KG1 (cell line): ENCODE results near the gene ELF5.

Experiments
- DNase-seq: peaks from one replicate; lab custom pipeline; 2025; lab: John Stamatoyannopoulos, UW

The ELF5 gene

DNA sequence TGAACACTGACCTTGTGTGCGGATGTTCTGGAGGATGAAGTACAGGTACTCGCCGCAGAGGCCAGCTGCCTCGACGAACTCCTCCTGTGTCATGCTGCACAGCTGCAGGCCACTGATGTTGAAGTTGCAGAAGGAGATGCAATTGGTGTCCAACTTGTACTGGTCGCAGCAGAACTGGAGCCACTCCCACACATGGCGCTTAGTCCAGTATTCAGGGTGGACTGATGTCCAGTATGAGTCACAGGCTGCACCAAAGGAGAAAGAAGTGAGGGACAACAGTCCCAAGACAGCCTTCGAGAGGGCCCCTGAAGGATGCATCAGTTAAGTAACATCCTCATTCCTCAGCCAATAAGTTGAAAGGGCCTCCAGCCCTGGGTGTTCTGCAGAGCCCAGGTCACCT, 20.1 kb downstream of the ELF5 start:
- DNase-seq: no peak

DNA sequence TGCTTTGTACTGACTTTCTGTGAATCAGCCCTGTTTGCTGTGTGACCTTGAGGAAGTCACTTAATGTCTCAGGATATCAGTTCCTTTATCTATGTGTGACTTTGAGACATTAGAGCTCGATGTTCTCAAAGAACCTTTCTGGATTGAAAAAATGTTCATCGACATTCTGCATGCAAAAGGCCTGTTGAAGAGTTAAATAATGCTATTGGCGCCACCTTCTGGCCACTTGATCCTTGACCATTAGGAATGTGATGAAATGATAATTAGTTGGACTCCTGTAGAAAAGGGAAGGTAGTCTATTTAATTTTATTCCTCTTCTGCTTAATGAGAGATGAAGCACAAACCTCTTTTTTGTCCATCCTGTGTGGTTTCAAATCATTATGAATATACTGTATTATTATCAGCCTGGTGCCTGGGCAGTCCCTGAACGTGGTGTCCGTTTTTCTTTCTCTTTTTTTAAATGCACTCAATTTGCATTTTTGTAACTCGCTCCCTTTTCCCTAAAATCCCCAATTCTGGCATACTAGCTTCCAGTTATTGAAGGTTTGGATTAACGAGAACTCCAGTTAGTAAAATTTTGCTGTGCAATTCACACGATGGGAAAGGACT, 20.7 kb downstream of the ELF5 start:
- peak; percentile 34 for DNase-seq

DNA sequence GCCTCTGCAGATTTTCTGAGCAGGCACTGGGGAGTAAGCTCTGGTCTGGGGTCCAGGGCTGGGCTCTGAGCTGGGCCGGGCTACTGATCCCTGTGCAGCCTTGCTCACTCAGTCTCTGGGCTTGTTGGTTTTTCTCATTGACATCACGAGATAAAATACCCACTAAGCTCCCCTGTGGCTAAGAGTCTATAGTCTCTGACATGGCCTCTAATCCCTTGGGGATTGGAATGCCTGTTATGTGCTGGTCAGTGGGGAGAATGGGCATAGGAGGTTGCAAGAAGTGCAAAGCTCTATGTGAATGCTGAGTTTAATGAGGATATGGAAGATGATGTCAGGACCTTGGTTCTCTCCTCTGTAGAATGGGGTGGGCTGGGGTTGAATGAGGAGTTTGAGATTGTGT, 23.3 kb downstream of the ELF5 start:
- no peak for DNase-seq

DNA sequence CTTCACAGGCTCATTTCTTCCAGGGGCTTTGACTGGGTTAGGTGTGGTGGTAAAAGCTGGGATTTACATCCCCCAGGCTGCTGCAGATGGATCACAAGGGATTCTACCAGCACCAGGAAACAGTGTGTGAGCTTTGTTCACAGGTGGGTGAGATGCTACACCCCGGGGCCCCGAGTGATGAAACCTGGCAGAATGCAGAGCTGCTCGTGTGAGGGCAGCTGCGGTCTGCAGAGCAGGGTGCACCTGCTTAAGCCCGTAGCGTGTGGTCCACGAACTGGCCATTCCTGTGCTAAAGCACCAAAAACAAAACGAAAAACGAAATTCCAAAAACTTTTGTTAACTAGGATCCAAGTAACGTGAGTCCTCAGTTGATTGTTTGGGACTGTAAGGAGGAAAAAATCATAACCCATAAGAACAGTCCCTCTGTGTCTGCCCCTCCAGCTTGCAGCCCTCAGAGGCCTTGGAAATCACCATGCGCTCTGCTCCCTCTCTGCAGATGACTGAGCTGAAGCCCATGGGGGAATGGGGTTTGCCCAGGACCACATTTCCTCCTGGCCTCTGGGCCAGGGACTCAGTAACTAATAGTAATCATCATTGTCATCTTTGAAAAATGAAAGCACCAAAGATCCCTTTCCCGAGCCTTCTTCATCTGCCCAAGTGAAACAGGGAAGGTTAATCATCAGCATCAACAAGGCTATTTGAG, 24.6 kb downstream of the ELF5 start:
- no peak for DNase-seq

DNA sequence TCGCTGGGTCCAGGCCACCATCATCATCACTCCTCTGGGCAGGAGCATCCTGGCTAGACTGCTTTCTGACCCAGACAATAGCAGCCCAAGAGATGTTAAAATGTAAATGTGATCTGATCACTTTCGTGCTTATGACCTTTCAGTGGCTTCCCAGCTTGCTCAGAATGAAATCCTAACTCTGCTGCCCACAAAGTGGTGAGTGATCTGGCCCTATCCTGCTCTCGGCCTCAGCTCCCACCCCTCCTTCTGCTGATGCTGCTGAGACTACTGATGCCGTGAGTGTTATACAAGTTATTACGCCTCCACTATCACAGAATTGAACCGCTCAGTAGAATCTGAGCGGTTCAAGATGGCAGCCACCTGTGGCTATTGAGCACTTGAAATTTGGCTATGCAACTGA, 26.2 kb downstream of the ELF5 start:
- DNase-seq: no peak

DNA sequence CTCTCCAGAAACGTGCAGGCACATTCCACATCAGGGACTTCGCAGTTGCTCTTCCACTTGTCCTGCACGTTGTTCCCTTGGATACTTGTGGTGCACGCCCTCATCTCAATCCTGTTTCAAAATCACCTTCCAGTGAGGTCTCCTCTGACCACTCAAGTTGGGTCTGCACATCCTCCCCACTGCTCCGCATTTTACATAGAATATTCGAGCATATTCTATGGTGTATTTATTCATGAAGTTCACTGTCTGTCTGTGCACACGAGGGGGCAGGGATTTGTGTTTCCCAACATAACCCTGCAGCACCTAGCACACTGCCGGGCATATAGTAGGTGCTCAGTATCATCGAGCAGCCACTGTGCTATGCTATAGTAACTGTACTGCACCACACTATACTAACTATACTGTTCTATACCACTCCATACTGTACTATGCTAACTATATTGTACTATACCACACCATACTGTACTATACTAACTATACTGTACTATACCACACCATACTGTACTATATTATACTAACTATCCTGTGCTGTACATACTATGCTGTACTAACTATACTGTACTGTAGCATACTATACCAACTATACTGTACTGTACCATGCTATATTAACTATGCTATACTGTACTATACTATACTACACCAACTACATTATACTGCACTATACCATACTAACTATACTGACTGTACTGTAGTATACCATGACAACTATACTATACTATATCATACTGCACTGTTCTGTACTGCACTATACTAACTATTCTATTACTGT, 30.3 kb downstream of the ELF5 start:
- DNase-seq: no peak

DNA sequence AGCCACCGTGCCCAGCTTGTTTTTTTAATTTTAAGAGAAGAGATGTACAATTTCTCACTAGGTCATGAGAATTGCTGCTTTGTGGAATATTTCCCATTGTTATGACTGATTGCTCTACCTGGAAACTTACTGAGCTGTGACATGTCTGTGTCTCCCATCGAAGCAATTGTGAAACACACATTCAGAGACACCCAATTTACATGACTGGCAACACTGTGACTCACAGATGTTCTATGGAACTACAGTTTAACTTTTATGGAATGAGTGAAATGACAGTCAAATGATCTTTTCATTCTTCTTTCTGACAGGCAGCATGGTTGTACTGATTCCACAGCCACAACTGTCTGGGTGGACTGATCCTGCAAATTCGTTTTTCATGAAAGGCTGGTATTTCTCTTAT, 32.3 kb downstream of the ELF5 start:
- no peak for DNase-seq

DNA sequence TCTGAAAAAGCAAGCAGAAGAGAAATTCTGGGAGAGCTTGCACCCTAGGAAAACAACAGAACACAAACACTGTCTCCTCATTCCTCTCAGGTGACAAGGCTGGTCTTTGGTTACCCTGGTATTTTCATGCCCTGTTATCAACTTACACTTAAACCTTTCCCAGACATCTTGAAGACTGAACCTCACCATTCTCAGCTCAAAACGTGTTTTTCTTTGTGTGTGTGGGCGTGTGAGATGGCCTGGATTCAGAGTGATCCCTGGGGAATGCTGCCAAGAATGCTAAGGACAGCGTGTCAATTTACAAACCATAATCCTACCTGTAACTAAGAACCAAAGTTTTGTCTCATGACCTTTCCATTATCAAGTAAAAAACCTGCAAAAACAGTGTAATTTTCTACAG, 33.3 kb downstream of the ELF5 start:
- no peak for DNase-seq

DNA sequence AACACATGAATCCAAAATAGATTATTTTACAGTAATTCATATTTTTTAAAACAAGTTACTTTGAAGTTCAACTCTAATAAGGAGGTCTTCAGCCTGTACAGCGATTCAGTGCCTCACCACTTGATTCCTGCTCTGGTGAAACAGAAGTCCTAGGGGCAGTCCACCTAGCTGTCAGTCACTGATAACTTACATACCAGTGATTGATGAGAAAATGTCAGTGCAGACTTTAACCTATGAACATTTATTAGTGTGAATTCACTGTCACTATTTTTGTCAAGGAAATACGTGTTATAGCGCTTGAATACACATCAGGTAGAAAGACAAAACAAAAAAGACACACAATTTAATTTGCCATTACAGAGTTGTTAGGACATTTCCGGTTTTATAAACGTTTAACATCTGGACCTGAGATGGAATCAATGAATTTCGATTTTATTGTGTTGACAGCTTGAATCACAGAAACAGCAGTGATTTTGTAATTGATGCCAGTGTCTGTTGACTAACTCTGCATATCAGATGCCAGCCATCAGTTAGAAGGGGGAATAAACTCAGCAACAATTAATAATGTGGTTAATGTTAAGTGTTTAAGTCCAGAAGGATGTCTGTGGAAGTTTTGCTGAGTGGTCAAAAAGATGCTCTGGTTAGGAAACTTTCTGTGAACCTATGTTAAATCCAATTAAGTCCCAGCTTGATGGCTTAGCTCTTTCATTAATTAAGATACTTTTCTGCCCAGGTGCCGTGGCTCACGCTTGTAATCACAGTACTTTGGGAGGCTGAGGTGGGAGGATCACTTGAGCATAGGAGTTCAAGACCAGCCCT, 34.5 kb downstream of the ELF5 start:
- DNase-seq: no peak

DNA sequence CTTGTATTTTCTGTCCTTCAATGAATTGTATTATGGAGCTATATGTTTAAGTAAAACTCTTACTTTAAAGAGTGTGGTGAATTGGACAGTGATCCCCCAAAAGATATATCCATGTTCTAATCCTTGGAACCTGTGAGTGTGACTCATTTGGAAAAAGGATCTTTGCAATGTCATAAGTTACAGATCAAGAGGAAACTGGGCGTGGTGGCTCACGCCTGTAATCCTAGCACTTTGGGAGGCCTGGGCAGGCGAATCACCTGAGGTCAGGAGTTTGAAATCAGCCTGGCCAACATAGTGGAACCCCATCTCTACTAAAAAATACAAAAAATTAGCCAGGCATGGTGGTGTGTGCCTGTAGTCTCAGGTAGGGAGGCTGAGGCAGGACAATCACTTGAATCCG, 36.7 kb downstream of the ELF5 start:
- DNase-seq: no peak

DNA sequence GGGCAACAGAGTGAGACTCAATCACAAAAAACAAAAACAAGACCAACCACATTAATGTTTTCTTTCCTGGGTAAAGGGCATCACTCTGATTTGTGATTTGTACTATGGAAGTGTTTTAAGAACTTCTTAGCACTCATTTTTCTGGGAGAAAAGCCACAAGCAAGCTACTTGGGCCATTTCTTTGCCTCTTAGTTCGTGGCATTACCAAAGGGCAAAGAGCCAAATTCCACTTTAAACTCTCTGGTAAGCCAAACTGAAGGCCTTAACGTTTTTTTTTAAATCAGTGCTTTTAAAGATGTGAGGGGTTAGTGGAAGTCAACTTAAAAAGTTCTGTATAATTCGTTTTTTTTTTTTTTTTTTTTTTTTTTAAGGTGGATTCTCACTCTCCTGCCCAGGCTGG, 37.9 kb downstream of the ELF5 start:
- no peak for DNase-seq

DNA sequence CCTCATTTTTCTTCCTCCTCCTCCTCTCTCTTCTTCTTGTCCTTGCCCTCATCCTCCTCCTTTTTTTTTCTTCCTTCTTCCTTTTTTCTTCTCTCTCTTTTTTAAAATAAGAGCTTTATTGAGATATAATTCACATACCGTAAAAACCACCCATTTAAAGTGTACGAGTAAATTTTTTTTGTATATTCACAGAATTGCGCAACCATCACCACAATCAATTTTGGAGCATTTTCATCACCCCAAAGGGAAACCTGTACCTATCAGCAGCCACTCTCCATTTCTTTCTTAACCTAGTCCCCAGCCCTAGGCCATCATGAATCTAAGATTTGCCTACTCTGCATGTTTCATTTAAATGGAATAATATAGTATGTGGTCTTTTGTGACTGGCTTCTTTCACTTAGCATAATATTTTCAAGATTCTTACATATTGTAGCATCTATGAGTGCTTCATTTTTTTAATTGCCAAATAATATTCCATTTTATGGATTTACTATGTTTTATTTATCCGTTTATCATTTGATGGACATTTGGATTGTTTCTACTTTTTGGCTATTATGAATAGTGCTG, 39.9 kb downstream of the ELF5 start:
- DNase-seq: no peak

DNA sequence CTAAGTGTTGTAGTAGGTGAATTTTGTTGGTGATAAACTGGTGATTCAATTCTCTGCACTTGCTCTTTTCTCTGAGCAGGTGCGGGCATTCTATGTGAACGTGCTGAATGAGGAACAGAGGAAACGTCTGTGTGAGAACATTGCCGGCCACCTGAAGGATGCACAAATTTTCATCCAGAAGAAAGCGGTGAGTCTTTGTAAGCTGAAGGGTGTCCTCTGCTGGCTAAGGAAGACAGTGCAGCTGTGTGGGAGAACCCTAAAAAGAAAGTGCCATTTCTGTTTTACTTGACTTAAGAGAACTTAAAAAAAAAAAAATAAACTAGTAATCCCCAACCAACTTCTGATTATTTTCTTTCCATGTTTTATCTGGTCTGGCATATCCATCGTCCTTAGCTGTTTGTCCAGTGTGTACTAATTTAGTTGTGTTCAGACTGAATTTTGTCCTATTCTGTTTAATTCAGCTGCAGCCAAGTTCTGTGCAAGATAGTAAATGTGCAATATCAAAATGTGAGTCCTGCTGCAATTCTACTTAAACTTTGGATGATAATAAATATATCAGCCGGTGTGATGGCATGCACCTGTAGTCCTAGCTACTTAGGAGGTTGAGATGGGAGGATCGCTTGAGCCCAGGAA, 45.3 kb downstream of the ELF5 start:
- DNase-seq: no peak

DNA sequence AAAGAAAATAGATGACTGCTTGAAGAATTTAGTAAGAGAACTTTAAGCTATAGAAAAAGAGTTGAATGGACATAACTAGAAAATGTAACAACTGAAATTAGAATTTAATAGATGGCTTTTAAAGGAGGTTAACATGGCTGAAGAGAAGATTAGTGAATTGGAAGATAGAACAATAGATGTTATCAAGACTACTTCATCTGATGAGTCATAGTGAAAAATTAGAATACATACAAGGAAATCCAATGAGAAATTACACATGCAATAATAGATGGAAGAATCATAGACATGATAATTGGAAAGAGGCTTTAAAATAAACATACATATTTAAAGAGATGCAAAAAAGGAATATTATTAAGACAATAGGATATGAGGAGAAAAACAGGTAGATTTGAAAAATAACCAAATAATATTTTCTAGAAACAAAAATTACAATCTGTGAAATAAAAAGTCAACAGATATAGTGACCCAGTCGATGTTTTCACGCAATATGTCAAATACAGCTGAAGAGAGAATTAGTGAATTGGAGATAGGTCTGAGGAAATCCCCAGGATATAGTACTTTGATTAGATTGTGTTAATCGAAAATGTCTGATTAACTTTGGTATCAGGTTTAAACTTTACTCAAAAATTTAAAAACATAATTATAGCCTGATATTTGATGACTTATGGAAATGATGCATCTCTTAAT, 46.6 kb downstream of the ELF5 start:
- DNase-seq: no peak

DNA sequence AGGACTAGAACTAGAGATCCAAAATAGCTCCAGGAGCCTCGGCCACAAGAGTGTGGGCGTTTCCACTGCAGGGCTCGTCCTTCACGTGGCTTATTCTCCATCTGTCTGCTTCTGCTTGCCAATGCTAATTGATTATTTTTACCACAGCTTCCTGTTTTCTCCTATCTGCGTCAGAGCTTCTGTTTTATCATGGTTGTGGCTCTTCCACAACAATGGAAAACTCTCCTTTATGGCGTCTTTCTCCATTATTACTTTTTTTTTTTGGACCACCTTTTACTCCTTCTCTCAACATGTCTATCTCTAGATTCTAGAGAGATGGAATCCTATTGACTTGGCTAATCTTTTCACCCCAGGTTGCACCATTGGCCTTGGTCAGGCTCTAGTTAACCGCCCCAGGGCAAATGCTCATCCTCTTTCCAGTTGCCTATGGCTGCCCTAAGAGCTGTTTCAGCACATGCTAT, 49.0 kb downstream of the ELF5 start:
- no peak for DNase-seq

DNA sequence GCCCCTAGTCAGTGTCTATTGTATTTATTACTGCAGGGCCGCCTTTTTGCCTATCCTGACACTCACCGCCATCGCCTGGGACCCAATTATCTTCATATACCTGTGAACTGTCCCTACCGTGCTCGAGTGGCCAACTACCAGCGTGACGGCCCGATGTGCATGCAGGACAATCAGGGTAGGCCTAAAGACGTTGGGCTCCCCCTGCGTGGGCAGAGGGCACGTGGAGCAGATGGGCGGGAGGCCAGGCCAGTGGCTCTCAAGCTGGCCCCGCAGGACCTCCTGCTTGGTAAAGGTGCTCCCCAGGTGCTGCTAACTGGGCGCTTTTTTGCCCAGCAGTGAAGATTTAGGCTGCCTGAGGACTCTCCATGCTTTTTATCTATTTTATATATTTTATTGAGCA, 52.4 kb downstream of the ELF5 start:
- no peak for DNase-seq

DNA sequence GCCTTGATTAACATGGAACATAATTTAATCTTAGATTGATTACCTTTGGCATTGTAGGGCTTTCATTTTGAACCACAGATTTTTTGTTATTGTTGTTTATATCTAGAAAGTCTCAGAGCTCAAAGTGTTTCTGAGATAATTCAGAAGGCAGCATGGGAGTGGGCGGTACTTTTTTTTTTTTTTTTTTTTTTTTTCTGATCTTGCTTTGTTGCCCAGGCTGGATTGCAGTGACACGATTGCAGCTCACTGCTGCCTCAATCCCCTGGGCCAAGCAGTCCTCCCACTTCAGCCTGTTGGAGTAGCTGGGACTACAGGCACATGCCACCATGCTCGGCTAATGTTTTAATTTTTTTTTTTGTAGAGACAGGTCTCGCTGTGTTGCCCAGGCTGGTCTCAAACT, 53.3 kb downstream of the ELF5 start:
- no peak for DNase-seq

DNA sequence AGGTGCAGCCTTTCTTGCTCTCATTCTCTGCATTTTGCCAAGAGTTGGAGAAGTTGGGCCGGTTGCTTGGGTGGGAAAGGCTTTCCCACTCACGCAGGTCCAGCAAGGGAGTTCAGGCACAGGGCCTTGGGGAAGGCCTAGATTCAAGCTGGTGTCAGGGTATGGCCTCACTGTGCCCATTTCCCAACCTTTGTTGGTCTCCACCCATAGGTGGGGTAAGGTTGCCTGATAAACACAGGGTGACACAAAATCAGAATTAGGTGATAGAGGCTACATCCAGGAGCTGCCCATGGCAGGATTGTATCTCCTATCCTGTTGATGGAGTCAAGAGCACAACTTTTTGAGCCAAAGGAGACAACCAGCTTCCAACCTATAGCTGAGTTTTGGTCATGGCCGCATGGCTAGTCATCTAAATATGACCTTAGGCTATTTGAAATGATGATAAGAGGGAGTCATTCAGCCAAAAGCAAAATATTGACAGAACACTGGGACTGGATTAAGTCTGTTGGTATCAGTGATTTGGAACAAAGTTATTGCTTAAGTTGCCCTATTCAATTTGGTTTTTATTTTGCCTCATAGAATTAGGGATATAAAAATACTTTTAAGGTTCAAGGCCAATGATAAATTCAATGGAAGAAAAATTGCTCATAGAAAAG, 54.0 kb downstream of the ELF5 start:
- DNase-seq: no peak

DNA sequence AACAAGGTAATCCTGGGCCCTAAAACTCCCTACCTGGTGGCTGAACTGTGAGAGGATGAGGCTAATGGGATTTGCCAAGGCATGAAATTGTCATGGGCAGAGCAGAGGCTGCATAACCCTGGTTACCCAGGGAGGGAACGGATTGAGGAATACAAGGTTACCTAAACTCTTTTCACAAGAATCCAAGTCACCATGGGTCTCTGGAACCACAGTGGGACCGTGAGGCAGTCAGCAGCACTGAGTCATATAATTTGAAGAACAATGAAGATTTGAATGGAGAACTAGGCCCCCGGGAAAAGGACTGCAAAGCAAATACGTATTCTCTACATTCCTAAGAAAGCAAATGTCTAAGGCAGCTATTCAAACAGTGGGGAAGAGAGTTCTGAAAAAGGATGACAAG, 55.1 kb downstream of the ELF5 start:
- DNase-seq: no peak

DNA sequence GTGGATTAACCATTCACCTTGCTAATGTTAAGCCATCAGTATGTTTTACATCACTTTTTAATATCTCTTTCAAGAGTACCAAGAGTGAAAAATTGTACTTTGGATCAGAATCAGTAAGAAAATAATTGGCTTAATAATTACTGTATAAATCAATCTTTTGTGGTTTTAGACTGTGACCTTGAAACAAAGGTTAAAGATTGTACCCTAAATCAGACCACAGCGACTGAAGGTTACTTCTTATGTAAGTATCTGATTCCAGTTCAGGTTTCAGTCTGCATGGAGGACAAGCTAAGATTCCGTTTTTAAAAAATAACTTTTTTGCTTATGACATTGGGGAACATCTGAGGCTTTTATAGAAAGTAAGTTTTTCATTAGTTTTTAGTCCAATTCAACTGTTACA, 56.0 kb downstream of the ELF5 start:
- no peak for DNase-seq
